Measurements from ENCODE around the gene FBXL17.

GRCh38 chr5:108054349-108054748 is 327.5 kb downstream of the FBXL17 start:
- TF ChIP-seq CTCF (IDR thresholded peaks at IDR 0.05) (no peak), POLR2AphosphoS5 (IDR thresholded peaks at IDR 0.05; ENCODE audit: low read depth, low read length) (no peak), EP300 (IDR thresholded peaks at IDR 0.05; ENCODE audit: borderline replicate concordance in 1 of 2, low read depth in 1 of 2, low read length in 1 of 2) (no peak), SIN3A (IDR thresholded peaks at IDR 0.05; ENCODE audit: borderline replicate concordance, low read depth, low read length) (no peak), USF2 (IDR thresholded peaks at IDR 0.05; ENCODE audit: borderline replicate concordance, low read depth, low read length) (no peak), CHD2 (IDR thresholded peaks at IDR 0.05; ENCODE audit: low read length, partially characterized antibody) (no peak), REST (IDR thresholded peaks at IDR 0.05; ENCODE audit: low read depth, low read length) (no peak), FOXM1 (IDR thresholded peaks at IDR 0.05; ENCODE audit: low read depth) (no peak), JUND (IDR thresholded peaks at IDR 0.05) (no peak), NRF1 (IDR thresholded peaks at IDR 0.05; ENCODE audit: low read depth, low read length) (no peak), NFIC (IDR thresholded peaks at IDR 0.05; ENCODE audit: borderline replicate concordance) (no peak), RAD21 (IDR thresholded peaks at IDR 0.05; ENCODE audit: low read length) (no peak)
- TF ChIP-seq, protein P1, sequence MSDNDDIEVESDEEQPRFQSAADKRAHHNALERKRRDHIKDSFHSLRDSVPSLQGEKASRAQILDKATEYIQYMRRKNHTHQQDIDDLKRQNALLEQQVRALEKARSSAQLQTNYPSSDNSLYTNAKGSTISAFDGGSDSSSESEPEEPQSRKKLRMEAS (IDR thresholded peaks at IDR 0.05; ENCODE audit: low read depth) = no peak

Data from SK-N-SH (cell line).